Bronchial epithelial cell (primary cell): ENCODE measurements around the gene DESI1. TPM values are rescaled to one million over a fixed set of nuclear protein-coding genes. Genes with fewer than 3 reads are reported as not detected.

Experiments used
- DNase-seq: peaks from one replicate; pipeline ENCODE4 v3.0.0-alpha.2; 2010; ENCODE audit warnings: low read depth
- FAIRE-seq: peaks from 2 replicates; lab custom pipeline; 2011; peaks lifted over from hg19 to GRCh38; lab: Jason Lieb, UNC
- H3K27me3 ChIP-seq: 2 replicates; pipeline ENCODE4 v1.5.1; 2011; ENCODE audit warnings: low read length; ENCODE audit not compliant: control insufficient read depth, insufficient read depth
- H3K36me3 ChIP-seq: 2 replicates; pipeline ENCODE4 v1.5.1; 2011; ENCODE audit warnings: low read length; ENCODE audit not compliant: control insufficient read depth, insufficient read depth
- H3K4me3 ChIP-seq: 2 replicates; pipeline ENCODE4 v1.5.1; 2011; ENCODE audit warnings: mild to moderate bottlenecking, low read depth, low read length, control low read depth
- CTCF ChIP-seq: IDR thresholded peaks from 2 replicates; pipeline ENCODE4 v1.5.1; 2011; ENCODE audit warnings: mild to moderate bottlenecking, moderate library complexity, low read length, control low read depth, inconsistent platforms; ENCODE audit not compliant: insufficient read depth, severe bottlenecking
- total RNA-seq: library from RNA; depleted of rRNA; stranded (reverse); fragments of >200 nt; gene quantifications from 2 replicates; pipeline ENCODE4 v1.2.1, GENCODE V29; 2014

Gene DESI1
- total RNA-seq, 1 donor from 2014 or later: 10.8 TPM

GRCh38 chr22:41625577-41625976, 4.7 kb upstream of the DESI1 start:
- no peak for TF ChIP-seq CTCF
- no peak overlapping the region for H3K4me3 ChIP-seq

GRCh38 chr22:41621911-41622179, 1.0 kb upstream of the DESI1 start:
- Histone ChIP-seq H3K27me3 (no peaks in the 10 kb centered on the region), H3K4me3 (peak overlapping the region; percentile 97), H3K36me3 (peaks cover 3% of the 10 kb centered on the region)
- DNase-seq (no peak), FAIRE-seq (no peak)
- TF ChIP-seq CTCF: no peak

More at GRCh38 chr22:41625577-41625976, 4.7 kb upstream of the DESI1 start:
- DNase-seq: no peak
- H3K36me3 ChIP-seq: peaks cover 17% of the 10 kb centered on the region
- no peaks in the 10 kb centered on the region for H3K27me3 ChIP-seq
- no peak for FAIRE-seq

- peak; percentile 99 for DNase-seq
- no peaks in the 10 kb centered on the region for H3K27me3 ChIP-seq
- no peak for TF ChIP-seq CTCF
- H3K36me3 ChIP-seq: peaks cover 3% of the 10 kb centered on the region
- peak; percentile 32 for FAIRE-seq
- H3K4me3 ChIP-seq: peak within 1 kb of the TSS; percentile 97
Observed at GRCh38 chr22:41621099-41621910, 462 bp upstream of the DESI1 start, which contains the start of gene XRCC6. XRCC6 (plus strand) TSS chr22:41621295; CDS start chr22:41622005, 710 bp downstream.

GRCh38 chr22:41619979-41620588, 759 bp downstream of the DESI1 start:
- no peak for DNase-seq
- peak overlapping the region; percentile 97 for H3K4me3 ChIP-seq
- no peak for FAIRE-seq
- H3K27me3 ChIP-seq: no peaks in the 10 kb centered on the region
- peak; percentile 2 for TF ChIP-seq CTCF
- H3K36me3 ChIP-seq: peaks cover 1% of the 10 kb centered on the region

- FAIRE-seq (no peak), DNase-seq (peak; percentile 37)
- no peak overlapping the region for H3K4me3 ChIP-seq
- TF ChIP-seq CTCF: no peak
- peaks cover 4% of the 10 kb centered on the region for H3K36me3 ChIP-seq
- H3K27me3 ChIP-seq: no peaks in the 10 kb centered on the region
Observed at GRCh38 chr22:41613456-41613855, 7.4 kb downstream of the DESI1 start.
